GM06990 (cell line): ENCODE measurements around the gene AP5B1.

ENCODE experiments used
- DNase-seq: peaks from one replicate; pipeline ENCODE4 v3.0.0-alpha.2; 2011; ENCODE audit not compliant: insufficient read length; ENCODE audit errors: extremely low read depth
- H3K27me3 ChIP-seq: replicated peaks from 2 replicates; pipeline ENCODE4 v1.6.0; 2011; ENCODE audit warnings: low read length; ENCODE audit not compliant: control insufficient read depth, insufficient read depth
- H3K36me3 ChIP-seq: 2 replicates; pipeline ENCODE4 v1.5.1; 2011; ENCODE audit warnings: low read length; ENCODE audit not compliant: control insufficient read depth, insufficient read depth
- H3K4me3 ChIP-seq: replicated peaks from 2 replicates; pipeline ENCODE4 v1.5.1; 2011; ENCODE audit warnings: low read depth, mild to moderate bottlenecking, control low read depth, low read length
- CTCF ChIP-seq: IDR thresholded peaks from 2 replicates; pipeline ENCODE4 v1.5.1; 2011; ENCODE audit warnings: low read length, control low read depth, mild to moderate bottlenecking, inconsistent platforms; ENCODE audit not compliant: insufficient read depth, poor library complexity, severe bottlenecking

AP5B1 gene

GRCh38 chr11:65791719-65792213 is 11.0 kb upstream of the AP5B1 start:
- Histone ChIP-seq H3K4me3 (no peak overlapping the region), H3K27me3 (peaks cover 3% of the 10 kb centered on the region), H3K36me3 (no peaks in the 10 kb centered on the region)
- TF ChIP-seq CTCF, result no peak
- DNase-seq, result no peak

- DNase-seq, result no peak
Measured at GRCh38 chr11:65790902-65791650, 10.3 kb upstream of the AP5B1 start.

GRCh38 chr11:65790104-65790901 is 9.5 kb upstream of the AP5B1 start:
- DNase-seq, result no peak

More at GRCh38 chr11:65790902-65791650, 10.3 kb upstream of the AP5B1 start:
- peaks cover 3% of the 10 kb centered on the region for H3K27me3 ChIP-seq
- no peak for TF ChIP-seq CTCF
- no peaks in the 10 kb centered on the region for H3K36me3 ChIP-seq
- no peak overlapping the region for H3K4me3 ChIP-seq

GRCh38 chr11:65789230-65790103 is 8.7 kb upstream of the AP5B1 start:
- no peak overlapping the region for H3K4me3 ChIP-seq
- no peak for DNase-seq
- H3K27me3 ChIP-seq, result peaks cover 3% of the 10 kb centered on the region
- no peak for TF ChIP-seq CTCF
- H3K36me3 ChIP-seq, result no peaks in the 10 kb centered on the region

More at GRCh38 chr11:65790104-65790901, 9.5 kb upstream of the AP5B1 start:
- no peaks in the 10 kb centered on the region for H3K36me3 ChIP-seq
- H3K27me3 ChIP-seq, result peaks cover 3% of the 10 kb centered on the region
- no peak overlapping the region for H3K4me3 ChIP-seq
- TF ChIP-seq CTCF, result no peak

- Histone ChIP-seq H3K27me3 (peaks cover 3% of the 10 kb centered on the region), H3K36me3 (no peaks in the 10 kb centered on the region), H3K4me3 (no peak overlapping the region)
- no peak for TF ChIP-seq CTCF
- DNase-seq, result no peak
Measured at GRCh38 chr11:65788821-65789220, 8.0 kb upstream of the AP5B1 start.
